ENCODE results near the gene METTL26.

METTL26 gene

DNA sequence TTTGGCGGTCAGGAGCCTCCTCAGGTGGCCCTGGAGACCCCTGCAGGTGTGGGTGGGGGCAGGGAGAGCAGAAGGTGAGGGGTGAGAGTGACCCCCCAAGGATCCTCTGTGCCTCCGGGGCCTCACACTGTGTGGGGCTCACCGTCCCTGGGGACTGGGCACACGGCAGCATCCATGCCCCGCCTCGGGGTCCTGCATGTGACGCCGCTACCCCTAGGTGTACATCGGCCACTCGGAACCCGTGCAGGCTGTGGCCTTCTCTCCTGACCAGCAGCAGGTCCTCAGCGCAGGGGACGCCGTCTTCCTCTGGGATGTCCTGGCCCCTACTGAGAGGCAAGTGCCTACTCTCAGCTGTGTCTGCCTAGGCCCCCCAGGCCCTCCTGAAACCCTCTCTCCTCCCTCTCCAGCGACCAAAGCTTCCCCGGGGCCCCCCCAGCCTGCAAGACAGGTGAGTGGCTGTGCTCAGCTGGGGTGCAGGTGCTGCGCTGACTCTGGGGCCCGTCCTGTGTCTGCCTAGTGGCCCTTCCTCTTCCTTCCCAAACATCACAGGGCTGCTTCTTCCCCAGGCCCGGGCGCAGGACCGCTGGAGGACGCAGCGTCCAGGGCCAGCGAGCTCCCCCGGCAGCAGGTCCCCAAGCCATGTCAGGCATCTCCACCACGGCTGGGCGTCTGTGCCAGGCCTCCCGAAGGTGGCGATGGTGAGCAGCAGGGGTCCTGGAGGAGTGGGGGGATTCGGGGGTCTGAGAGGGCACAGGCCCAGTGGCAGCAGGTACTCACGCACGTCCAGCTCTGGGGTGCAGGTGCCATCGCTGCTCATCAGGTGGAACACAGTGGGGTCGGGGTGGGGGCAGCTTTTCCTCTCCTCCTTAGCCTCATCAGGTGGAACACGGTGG is 22.8 kb upstream of the METTL26 start:
- no peak for DNase-seq (ENCODE audit: low spot score)

DNA sequence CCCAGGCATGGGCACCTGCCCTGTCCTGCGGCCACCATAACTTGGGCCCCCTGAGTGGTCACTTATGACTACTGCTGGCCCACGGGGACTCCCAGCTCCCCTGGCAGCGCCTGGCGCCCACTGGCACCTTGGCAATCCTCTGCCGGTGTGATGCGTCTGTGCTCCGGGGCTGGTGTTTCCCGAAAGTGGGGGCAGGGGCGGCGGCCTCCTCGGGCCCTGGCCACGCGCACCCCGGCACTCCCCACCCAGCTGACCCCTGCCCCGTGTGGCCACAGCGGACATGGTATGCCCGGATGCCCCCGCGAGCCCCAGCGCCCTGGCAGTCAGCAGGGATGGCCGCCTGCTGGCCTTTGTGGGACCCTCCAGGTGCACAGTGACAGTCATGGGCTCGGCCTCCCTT is 21.4 kb upstream of the METTL26 start:
- DNase-seq (ENCODE audit: low spot score) = no peak

DNA sequence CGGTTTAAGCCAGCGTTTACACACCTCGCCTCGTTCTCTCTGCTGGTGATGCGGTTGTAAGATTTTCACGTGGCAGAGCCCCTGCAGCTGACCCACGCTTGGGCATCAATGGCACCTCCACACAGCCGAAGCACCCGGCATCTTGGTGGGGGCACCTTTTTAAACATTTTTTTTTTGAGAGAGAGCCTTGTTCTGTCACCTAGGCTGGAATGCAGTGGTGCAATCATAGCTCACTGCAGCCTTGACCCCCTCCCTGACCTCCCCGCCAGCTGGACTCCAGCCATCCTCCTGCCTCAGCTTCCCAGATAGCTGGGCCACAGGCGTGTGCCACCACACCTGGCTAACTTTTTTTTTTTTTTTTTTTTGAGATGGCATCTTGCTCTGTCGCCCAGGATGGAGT is 17.9 kb upstream of the METTL26 start:
- no peak for DNase-seq (ENCODE audit: low spot score)

DNA sequence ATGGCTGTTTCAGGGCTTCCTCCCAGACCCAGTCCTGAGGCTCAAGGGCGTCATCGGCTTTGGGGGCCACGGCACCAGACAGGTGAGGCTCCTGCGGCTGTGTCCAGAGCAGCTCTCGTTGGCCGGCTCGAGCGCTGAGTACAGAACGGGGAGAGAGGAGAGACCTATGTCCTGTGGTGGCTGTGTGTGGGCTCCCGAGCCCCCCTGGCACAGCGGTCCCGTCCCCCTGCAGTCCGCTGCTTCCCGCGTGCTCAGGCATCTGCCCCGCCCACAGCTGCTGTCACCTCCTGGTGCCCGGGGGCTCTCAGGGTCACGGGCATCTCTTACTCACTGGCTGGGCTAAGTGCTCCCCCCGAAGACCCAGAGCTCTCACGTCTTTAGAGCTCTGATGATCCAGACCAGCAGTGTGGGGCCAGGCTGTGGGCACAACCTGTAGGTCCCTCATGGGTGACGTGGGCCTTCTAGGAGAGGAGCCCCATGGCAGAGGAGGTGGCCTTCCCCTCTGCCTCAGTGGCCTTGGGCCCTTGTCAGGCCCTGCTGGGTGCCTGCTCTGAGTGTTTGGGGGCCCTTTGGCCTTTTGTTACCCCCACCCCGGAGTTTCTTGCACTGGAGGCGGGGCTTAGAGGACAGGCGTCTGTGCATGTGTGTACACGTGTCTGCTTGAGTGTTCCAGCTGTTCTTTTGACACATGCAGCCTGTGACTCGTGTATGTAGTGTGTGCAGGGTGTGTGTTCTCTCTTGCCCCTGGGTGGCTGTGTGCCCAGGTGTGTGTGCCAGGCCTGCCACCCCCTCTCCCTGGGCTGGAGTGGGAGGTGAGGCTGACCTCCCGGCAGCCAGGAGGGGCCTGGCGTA is 16.6 kb upstream of the METTL26 start:
- DNase-seq (ENCODE audit: low spot score) = no peak

DNA sequence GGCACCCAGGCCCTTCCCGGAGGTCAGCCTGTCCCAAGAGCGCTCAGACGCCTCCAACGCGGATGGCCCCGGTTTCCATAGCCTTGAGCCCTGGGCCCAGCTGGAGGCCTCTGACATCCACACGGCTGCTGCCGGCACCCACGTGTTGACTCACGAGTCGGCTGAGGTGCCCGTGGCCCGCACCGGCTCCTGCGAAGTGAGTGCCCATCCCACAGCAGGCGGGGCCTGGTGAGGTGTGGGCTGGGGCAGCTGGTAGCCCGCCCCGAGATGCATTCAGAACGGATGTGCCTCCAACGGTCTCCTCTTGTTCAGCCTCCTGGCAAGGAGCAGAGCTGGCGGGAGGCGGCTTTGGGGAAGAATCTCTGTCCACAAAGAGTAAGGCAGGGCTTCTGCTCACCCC is 15.7 kb upstream of the METTL26 start:
- DNase-seq (ENCODE audit: low spot score) = no peak

DNA sequence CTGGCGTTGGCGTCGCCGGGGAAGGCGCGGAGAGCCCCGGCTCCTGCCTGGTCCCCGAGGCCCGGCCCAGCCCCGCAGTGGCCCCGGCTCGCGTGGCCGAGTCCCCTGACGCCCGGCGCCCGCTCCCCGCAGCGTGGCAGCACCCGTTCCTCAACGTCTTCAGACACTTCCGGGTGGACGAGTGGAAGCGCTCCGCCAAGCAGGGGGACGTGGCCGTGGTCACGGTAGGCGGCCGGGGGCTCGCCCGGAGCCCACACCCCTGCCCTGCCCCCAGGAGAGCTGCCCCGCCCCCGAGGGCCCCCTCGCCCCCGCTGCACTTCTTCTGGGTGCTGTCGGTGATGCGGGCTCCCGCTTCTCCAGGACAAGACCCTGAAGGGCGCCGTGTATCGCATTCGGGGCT is 13.5 kb upstream of the METTL26 start:
- DNase-seq (ENCODE audit: low spot score) = peak; percentile 57

DNA sequence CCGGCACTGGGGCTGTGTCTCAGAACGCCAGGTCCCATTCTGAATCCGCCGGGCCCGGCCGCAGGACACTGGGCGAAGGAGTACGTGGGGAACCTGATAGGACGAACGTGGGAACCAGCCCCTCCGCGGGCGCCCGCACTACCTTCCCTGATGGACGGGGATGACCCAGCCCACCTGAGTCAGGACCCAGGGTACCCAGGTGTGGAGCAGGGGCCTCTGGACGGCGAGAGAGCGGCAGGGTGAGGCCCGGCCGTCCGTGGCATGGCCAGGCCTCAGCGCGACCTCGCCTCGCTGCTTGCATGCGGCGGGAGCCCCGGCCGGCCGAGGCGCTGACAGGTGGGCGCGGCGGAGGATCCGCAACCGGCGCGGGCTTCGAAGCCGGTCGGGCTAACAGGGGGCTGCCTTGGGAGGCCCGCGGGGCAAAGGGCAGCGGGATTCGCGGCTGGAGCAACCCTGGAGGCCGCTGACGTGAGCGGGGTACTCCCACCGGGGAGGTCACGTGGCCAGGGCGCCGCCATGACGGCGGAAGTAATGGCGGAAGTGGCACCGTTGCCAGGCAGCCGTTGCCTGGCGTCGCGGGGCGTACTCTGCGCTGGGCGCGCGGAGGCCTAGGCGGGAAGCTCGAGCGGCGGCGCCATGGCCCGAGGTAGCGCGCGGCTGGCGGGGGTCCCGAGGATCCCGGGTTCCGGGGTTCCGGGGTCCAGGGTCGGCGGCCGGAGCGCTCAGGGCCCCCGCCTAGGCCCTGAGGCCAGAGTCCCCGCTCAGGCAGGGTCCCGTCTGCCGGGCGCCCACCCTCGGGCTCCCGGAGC is 12.9 kb upstream of the METTL26 start, which contains the start of gene WDR90:
TSS of gene WDR90 (plus strand) at position 585 of the 809 bp plus-strand sequence. CDS start at position 637, 52 bp downstream.
- DNase-seq (ENCODE audit: low spot score) = peak; percentile 97

DNA sequence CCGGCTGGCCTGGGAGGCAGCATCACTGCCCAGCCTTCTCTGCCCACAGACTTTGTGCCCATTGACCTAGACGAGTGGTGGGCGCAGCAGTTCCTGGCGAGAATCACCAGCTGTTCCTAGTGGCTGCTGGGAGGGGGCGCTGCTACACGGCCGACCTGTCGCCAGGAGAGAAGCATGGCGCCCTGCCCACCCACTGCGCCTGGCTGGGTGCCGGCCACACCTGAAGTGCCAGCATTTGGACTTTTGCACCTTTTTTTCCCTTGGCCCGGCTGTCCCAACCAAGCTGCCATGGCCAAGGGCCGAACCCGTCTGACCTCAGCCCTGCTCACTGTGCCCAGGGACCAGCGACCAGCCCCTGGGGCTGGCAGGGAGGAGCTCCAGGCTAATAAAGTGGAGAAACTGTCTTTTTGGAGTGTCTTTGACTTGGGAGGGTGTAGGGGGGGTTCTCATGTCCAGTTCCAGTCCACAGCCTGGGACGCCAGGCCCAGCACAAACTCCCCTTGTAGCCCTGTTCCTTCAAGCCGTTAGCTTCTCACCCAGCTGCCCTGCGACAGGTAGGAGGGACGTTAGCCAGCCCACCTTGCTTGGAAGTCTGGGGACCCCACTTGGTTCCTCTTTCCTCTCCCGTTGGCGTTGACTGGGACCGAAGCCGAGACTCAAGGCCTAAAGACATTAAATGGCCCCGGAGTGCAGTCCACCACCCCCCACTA is 12.1 kb upstream of the METTL26 start:
- peak; percentile 43 for DNase-seq (ENCODE audit: low spot score)

DNA sequence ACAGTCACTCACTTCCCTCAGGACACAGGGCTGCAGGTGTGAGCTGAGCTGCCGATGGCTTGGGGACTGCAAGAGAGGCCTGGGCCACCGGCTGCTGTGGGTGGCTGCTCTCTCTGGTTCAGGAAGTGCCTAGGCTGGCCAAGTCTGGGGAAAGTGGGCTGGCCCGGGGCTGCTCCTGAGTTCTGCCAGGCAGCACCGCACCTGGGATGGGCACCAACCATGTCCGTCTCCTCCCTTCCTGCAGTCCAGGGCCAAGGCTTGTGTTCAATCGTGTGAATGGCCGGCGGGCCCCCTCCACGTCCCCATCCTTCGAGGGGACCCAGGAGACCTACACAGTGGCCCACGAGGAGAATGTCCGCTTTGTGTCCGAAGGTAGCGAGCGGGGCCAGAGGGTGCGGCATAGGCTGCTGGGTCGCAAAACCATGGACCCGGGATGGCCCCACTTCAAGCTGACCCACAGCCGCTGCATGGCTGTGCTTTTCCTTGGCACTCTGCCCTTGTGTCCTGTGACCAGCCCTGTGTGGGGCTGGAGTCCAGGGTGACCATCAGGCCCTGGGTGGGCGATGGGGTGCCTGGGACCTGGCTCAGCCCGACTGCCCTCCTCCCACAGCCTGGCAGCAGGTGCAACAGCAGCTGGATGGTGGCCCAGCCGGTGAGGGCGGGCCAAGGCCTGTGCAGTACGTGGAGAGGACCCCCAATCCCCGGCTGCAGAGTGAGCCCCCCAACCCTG is 11.2 kb upstream of the METTL26 start:
- no peak for DNase-seq (ENCODE audit: low spot score)

DNA sequence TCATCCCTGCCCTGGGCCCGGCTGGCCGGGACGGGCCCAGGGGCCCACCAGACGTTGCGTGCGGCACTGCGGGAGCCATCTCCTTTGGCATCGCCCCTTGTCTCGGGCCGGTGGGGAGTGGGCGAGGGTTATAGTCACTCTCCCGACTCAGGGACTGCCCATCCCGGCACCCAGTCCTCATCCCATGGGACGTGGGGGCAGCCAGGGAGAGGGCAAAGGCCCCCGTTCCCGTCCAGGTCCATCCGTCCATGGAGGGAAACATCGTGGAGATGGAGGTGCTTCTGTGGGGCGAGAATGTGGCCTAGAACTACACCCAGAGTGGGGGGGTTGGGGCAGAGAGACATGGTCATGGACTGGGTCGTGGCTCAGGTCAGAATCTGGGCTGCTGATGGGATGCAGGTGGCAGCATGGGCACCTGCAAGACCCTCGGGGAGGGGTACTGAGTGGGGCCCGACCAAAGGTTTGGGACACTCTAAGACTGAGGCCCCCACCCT is 10.6 kb upstream of the METTL26 start:
- no peak for DNase-seq (ENCODE audit: low spot score)

DNA sequence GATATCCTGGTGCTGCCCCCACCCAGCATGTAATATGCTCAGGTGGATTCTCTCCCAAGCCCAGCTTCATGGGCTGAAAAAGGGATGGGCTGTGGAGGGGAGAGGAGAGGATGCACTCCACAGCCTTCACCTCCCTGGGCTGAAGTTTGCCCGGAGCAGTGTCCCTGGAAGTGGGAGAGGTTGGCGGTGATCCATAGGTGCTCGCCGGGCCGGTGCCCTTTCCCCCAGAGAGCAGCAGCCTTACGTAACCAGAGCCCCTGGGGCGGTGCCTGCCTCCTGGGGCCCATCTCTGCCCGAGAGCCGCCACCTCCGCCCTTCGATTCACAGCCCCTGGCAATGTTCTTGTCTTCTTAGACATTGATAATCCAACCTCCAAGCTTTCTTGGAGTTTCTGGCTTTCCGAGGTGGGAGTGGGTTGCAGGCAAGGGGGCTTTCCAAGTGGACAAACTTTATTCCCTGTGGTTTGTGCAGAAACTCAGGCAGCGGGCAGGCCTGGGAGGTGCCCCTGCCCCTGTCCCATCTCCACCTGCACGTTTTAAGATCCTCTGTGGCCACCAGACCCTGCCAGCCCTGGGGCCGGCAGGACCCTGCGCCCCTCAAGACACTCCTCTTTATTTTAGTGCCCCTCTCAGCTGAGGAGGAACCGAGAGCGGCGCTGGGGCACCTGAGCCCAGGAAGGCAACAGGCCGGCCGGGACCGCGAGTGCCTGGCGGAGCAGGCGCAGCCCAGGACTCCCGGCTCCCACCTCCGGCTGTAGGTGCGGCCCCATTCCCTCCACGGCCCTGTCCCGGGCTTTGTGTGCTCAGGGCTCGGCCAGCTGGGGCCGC is 10.0 kb upstream of the METTL26 start:
- DNase-seq (ENCODE audit: low spot score) = no peak

DNA sequence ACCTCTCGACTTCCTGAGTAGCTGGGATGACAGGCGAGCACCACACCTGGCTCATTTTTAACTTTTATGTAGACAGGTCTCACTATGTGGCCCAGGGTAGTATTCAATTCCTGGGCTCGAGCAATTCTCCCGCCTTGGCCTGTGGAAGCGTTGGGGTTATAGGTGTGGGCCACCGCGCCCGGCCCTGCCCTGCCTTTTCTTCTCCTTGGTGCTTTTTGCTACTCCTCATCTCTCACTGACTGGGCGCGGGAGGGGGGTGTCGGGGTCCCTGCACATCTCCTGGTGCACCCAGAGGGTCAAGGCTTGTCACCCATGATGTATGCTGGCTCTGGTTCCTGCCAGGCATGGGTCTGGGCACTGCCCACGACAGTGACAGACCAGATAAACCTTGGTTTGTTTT is 8.5 kb upstream of the METTL26 start:
- DNase-seq (ENCODE audit: low spot score) = no peak

DNA sequence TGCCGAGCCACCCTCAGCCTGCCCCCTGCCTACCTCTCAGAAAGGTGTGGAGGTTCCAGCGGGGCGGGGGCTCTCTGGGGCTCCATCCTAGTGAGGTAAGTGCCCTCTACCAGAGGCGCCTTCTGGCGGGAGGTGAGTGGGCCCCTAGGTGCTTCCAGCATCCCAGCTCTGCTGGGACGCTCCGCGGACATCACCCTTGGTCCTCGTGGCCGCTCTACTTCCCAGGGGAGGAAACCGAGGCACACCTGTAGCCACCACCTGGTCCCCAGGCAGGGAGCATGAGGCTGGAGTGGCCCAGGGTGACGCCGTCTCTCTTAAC is 6.9 kb upstream of the METTL26 start:
- DNase-seq (ENCODE audit: low spot score) = no peak

DNA sequence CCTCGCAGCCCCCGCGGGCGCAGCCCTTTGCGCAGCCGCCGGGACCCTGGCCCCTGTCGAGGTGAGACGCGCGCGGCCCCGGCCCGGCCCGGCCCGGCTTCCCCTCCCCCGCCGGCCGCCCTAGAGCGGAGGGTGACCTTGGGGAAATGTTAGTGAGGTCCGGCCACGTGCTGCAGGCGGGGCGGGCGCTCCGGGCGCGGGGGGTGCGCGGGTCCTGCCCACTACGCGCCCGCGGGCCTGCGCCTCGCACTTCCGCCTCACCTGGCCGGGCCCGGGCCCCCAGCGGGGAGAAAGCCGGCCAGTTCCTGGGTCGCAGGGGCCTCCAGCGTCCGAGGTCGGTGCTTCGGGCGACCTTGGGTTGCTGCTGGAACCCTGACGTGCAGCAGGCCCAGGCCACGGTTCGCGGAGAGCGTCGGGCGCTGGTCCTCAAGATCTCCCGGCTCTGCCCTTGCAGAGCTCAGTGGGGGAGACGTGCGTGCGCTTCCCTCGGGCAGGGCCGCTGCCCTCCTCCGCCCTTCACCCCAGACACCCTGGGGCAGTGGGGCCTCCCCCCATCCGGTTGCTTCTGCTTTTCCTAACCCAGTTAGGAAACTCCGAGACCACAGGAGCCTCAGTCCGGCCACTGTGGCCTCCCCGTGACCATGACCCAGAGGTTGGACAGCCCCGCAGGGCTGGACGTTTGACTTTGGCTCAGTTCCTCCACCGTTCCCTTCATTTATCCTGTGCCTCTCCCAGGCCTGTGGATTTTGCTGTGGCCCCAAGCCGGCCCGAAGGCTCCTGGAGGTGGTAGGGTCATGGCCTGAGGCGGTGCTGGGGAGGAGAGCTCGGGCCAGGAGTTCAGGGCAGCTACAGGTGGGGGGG is 6.3 kb upstream of the METTL26 start:
- peak; percentile 55 for DNase-seq (ENCODE audit: low spot score)

DNA sequence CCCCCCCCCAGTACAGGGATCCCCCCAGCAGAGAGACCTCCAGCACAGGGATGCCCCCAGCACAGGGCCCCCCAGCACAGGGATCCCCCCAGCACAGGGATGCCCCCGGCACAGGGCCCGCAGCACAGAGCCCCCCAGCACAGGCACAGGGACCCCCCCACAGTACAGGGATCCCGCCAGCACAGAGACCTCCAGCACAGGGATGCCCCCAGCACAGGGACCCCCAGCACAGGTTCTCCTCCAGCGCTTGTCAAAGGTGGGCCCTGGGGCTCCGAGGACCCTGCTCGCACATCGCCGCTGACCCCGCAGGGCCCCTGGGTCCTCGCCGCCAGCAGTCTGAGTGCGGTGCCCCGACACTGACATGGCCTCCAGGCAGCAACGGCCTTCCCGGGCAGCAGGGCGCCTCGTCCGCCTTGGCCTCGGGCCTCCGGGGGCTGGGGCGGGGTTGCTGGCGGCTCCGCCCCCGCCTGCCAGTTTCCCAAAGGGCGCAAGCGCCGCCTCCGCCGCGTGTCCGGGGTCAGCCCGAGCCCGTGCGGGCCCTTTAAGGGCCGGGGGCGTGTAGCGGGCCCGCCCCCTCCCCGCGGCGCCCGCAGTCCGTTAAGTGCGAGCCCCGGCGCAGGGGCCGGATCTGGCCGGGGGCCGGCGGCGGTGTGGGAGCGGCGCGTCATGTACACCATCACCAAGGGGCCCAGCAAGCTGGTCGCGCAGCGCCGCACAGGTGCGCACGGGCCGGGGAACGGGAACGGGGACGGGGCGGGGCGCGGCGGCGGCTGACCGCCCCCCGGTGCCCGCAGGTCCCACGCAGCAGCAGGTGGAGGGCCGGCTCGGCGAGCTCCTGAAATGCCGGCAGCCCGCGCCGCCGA is 5.5 kb upstream of the METTL26 start, which contains the start of gene MCRIP2:
TSS of gene MCRIP2 (plus strand) at position 503 of the 863 bp plus-strand sequence. CDS start at position 667, 164 bp downstream.
- peak; percentile 95 for DNase-seq (ENCODE audit: low spot score)

DNA sequence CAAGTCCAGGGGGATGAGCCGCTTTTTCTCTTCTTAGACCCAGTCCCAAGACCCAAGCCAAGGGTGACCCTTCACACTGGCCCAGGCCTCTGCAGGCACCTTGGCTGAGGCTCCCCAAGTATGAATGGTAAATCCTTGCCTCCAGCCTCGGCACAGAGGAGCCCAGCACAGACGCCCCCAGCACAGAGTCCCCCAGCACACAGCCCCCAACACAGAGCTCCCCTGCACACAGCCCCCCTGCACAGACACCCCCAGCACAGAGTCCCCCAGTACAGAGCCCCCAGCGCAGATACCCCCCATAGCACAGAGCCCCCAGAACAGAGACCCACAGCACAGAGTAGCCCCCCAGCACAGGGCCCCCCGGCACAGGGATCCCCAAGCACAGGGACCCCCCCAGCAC is 4.5 kb upstream of the METTL26 start:
- DNase-seq (ENCODE audit: low spot score) = no peak

DNA sequence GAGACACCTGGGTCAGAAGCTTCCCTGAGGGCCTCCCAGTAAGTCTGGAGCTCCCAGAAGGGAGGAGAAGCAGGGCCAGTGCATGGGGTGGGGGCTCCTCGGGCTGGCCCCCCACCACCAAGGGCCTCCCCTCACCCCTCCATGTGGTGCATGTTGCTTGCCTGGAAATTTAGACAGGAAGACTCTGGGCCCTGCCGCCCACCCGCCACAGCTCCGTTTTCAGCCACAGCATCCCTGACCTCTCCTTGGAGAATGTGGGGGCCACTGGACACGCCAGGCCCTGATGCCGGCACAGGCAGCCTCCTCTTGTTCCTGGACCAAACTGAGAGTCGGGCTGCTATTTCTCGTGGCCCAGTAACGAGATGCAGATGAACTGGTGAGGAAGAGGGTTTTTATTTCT is 2.7 kb upstream of the METTL26 start:
- no peak for DNase-seq (ENCODE audit: low spot score)

DNA sequence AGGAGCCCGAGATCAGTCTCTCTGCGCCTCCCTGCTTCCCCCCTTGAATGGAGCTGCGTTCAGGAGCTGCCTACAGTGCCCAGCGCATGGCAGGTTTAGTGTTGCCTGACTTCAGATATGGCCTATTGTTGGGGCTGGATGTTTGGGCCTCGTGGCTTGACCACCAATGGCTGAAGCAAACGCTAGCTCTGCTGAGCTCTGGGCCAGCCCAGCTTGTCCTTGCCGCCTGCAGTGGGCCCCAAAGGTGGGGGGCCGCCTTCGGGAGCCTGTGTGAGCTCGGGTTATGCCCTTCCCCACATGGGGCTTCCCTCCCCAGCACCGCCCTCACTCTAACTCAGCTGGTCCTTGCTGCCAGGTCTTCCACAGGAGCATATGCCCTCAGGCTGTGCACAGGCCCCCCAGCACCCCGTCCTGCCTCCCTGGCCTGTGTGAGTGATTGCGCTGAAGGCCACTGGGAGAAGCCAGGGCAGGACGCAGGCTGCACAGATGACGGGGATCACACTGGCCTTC is 2.0 kb upstream of the METTL26 start:
- no peak for DNase-seq (ENCODE audit: low spot score)

Data from GM03348 (cell line).